Lower leg skin (tissue), 4 donors: ENCODE results near the gene NLRP9. TPM values are rescaled to one million over a fixed set of nuclear protein-coding genes. Genes with fewer than 3 reads are reported as not detected.
A peak's percentile ranks its signal among the peaks of the same experiment; 100 is the strongest.

Experiments used
- DNase-seq, 2 donors: peaks; one replicate each; pipeline ENCODE4 v3.0.0-alpha.2; 2019; ENCODE audit warnings: low spot score in 2 of 2
- H3K4me3 ChIP-seq: fragments of 200-600 bp; sonication (generic); 2 replicates; pipeline ENCODE4 v1.5.1; 2017; ENCODE audit warnings: mild to moderate bottlenecking, low read depth; ENCODE audit not compliant: poor library complexity, severe bottlenecking
- POLR2A ChIP-seq, 2 donors: fragments of 450-650 bp; IDR thresholded peaks; one replicate each; pipeline ENCODE4 v1.6.1; 2016 to 2017; ENCODE audit warnings: antibody characterized with exemption in 2 of 2, mild to moderate bottlenecking in 1 of 2, moderate library complexity in 1 of 2
- WGBS, 2 donors: methylation state at CpG; one replicate each; pipeline ENCODE4 v1.1.5; 2018; 5-methylcytosine and 5-hydroxymethylcytosine counted together
- intact Hi-C: fragments of 100-400 bp; cut with DNase I; formaldehyde crosslinking; loops from one replicate; pipeline ENCODE4 v1.15.0; 2023; ENCODE audit warnings: low total_unique reads
- total RNA-seq, 4 donors: library from RNA; depleted of rRNA; stranded (reverse); fragments of >200 nt; gene quantifications; one replicate each; pipeline ENCODE4 v1.1.0, GENCODE V29; 2016
- TF ChIP-seq, protein P1 (sequence below), 3 donors: fragments of 450-650 bp; IDR thresholded peaks; one replicate each; pipeline ENCODE4 v1.5.1; 2016; ENCODE audit warnings: antibody characterized with exemption in 3 of 3, mild to moderate bottlenecking in 3 of 3, moderate library complexity in 2 of 3

The NLRP9 gene
- total RNA-seq, 4 donors from 2014 or later = not detected

DNA sequence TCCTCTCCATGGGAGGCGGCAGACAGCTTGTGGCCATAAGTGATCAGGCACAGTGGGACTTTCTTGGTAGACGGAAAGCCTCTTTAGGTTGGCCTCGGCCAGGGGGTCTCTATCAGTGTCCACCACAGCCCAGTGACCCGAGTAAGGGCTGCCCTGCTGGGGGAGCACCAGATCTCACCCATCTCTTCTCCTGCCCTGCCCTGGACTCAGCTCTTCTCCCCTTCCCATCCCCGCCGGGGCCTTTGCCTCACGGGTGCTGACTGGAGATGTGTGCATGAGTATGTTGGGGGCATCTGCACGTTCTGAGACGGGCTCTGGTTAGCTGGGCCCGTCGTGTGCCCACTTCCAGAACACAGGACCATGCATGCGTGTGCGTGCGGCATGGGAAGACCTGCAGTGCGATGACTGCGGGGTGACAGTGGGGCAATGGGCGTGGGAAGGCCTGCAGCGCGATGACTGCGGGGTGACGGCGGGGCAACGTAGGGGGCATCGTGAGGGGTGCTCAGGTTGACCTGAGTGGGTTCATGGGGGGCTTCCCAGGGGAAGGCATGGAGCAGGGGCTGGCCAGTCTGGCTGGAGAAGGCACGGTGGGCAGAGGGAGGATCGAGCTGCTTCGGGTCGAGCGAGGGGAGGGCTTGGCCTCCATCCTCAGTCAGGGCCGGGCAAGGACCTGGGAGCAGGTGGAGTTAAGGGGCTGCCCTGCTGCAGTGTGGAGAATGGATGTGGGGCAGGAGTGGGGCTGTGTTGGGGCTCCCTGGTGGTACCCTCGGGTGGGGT, 47.2 kb downstream of the NLRP9 start:
- 94 to 97% methylated on average over 29 to 30 of the region's 31 CpGs for WGBS, 2 donors
- no peak for TF ChIP-seq POLR2A (IDR thresholded peaks at IDR 0.05)
- TF ChIP-seq, protein P1, sequence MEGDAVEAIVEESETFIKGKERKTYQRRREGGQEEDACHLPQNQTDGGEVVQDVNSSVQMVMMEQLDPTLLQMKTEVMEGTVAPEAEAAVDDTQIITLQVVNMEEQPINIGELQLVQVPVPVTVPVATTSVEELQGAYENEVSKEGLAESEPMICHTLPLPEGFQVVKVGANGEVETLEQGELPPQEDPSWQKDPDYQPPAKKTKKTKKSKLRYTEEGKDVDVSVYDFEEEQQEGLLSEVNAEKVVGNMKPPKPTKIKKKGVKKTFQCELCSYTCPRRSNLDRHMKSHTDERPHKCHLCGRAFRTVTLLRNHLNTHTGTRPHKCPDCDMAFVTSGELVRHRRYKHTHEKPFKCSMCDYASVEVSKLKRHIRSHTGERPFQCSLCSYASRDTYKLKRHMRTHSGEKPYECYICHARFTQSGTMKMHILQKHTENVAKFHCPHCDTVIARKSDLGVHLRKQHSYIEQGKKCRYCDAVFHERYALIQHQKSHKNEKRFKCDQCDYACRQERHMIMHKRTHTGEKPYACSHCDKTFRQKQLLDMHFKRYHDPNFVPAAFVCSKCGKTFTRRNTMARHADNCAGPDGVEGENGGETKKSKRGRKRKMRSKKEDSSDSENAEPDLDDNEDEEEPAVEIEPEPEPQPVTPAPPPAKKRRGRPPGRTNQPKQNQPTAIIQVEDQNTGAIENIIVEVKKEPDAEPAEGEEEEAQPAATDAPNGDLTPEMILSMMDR (IDR thresholded peaks at IDR 0.05) = no peak
- peak in 1 of 2 donors; percentile 74 for DNase-seq
- H3K4me3 ChIP-seq = no peak overlapping the region
- intact Hi-C loops = no loop called here

DNA sequence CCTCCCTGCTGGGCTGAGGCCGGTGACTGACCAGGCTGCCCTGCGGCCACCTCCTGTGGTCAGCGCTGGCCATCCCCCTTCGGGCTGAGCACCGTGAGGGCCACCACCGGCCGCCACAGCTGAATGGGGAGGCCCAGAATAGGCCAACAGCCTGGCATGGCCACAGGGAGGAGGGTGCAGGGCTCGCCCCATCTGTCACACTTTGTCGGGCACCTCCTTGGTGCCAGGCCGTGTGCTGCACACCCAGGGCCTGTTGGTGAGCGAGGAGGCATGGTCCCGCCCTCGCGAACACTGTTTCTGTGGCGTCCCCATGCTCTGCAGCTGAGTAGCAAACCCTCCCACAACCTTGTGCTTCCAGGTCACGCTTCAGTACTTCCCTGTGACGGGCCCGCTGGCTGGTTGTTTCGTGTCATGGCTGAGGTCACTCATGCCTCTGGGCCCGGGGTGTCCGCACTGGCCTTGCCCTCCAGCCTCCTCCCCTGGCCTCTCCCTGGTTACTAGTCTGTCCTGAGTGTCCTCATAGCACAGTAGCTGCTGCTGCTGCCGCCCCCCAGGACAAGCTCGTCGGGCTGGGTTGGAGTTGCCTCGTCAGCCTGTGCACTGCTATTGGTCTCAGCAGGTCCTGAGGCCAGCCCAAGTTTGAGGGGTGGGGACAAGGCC, 48.0 kb downstream of the NLRP9 start:
- WGBS, 2 donors = 94 to 95% methylated on average over 25 of the region's 25 CpGs
- DNase-seq = no peak
- TF ChIP-seq, protein P1 (IDR thresholded peaks at IDR 0.05) = no peak
- no peak for TF ChIP-seq POLR2A (IDR thresholded peaks at IDR 0.05)
- no peak overlapping the region for H3K4me3 ChIP-seq
- intact Hi-C loops = no loop called here

DNA sequence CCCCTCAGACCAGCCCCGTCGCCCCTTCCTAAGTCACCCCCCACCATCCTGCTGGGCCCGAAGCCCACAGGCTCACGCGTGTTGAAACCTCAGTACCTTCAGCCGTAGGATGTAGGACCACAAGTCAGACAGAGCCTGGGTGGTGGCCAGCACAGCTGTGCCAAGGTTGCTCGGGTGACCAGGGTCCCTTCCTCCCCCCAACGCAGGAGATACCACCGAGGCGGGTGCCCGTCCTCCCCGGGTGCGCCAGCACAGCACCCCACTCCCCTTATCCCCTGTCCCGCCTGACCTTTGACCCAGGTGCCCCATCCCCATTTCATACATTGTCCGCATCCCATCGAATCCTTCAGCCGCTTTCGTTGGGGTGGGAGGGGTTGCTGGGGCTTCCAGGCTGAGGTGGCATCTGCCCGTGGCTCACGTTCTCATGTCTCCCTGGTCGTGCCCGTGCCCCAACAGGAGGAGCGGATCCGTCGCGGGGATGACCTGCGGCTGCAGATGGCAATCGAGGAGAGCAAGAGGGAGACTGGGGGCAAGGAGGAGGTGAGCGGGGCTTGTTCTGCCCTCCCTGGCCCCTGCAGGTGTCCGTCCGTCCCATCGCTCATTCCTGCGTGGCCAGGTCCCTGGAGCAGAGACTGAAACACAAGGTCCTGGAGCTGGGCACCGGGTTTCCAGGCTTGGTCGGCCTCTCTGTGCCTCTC, 48.6 kb downstream of the NLRP9 start:
- TF ChIP-seq, protein P1 (IDR thresholded peaks at IDR 0.05) = no peak
- TF ChIP-seq POLR2A (IDR thresholded peaks at IDR 0.05) = no peak
- 94 to 95% methylated on average over 35 of the region's 35 CpGs for WGBS, 2 donors
- H3K4me3 ChIP-seq = no peak overlapping the region
- intact Hi-C loops = no loop called here
- DNase-seq = no peak

DNA sequence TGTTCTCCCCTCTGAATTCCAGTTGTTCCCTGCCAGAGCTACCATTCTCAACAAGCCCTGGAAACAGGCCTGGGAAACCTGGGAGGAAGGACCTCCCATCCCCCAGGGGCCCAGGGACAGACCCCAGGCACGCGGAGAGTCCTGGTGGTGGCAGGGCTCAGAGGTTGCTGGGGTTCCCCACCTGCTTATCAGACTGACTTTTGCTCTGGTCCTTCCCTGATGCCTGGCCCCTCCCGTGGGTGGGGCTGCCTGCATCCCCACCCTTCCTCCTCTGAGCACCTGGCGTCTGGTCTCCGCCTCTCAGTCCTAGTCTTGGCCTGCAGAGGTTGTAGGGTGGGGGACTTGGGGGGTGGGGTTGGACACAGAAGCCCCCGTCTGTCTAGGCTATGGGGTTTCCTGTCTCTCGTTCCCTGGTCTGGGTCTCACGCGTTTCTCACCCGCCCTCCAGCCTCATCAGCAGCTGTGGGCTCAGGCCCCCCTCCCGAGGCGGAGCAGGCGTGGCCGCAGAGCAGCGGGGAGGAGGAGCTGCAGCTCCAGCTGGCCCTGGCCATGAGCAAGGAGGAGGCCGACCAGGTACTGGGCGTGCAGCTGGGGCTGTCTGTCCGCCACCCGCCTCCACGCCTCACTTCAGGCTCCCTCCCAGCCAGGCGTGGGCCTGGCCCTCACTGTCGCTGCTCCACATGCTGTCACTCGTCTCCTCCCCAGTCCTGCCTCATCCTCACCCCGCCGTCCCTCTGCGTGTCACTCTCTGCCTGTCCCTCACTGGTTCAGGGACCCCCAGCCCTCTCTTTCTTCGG, 49.6 kb downstream of the NLRP9 start:
- intact Hi-C loops = no loop called here
- DNase-seq = no peak
- H3K4me3 ChIP-seq = no peak overlapping the region
- TF ChIP-seq, protein P1 (IDR thresholded peaks at IDR 0.05) = no peak
- no peak for TF ChIP-seq POLR2A (IDR thresholded peaks at IDR 0.05)
- WGBS, 2 donors = 57 to 60% methylated on average over 25 to 27 of the region's 27 CpGs
